Measurements from ENCODE around the gene YTHDF1.

The YTHDF1 gene

GRCh38 chr20:63238514-63239125, 22.7 kb upstream of the YTHDF1 start:
- Histone ChIP-seq H2AFZ (ENCODE audit: low read length) (no peak overlapping the region), H3K4me1 (ENCODE audit: insufficient read depth, low read length, severe bottlenecking) (no peaks in the 10 kb centered on the region), H3K4me2 (ENCODE audit: low read length) (no peak overlapping the region), H3K9me3 (ENCODE audit: low read length) (no peaks in the 10 kb centered on the region), H3K79me2 (ENCODE audit: insufficient read depth, low read length) (no peaks in the 10 kb centered on the region), H3K9ac (ENCODE audit: low read length) (no peak overlapping the region), H3K36me3 (ENCODE audit: insufficient read depth, low read length) (no peaks in the 10 kb centered on the region), H3K4me3 (ENCODE audit: low read depth, low read length, poor library complexity, severe bottlenecking) (no peak overlapping the region), H3F3A (ENCODE audit: insufficient read depth, low read length) (no peaks in the 10 kb centered on the region), H3K9me2 (ENCODE audit: low read depth, low read length) (no peaks in the 10 kb centered on the region), H3K27ac (ENCODE audit: low read depth, low read length, poor library complexity, severe bottlenecking) (no peak overlapping the region), H3K27me3 (ENCODE audit: insufficient read depth, low read length) (no peaks in the 10 kb centered on the region; the same call in 1 of the 2 replicates), H4K20me1 (ENCODE audit: insufficient read depth, low read length) (no peaks in the 10 kb centered on the region)
- TF ChIP-seq CTCF (IDR thresholded peaks at IDR 0.05; ENCODE audit: low read length) (no peak), EZH2 (IDR thresholded peaks at IDR 0.05; ENCODE audit: borderline replicate concordance, low read length) (no peak)

- no peak overlapping the region for H2AFZ ChIP-seq (ENCODE audit: low read length)
- H3K27me3 ChIP-seq (ENCODE audit: insufficient read depth, low read length) = no peaks in the 10 kb centered on the region
- H3K36me3 ChIP-seq (ENCODE audit: insufficient read depth, low read length) = no peaks in the 10 kb centered on the region
- H3K9ac ChIP-seq (ENCODE audit: low read length) = no peak overlapping the region
- no peaks in the 10 kb centered on the region for H3K9me3 ChIP-seq (ENCODE audit: low read length)
- H3K4me1 ChIP-seq (ENCODE audit: insufficient read depth, low read length, severe bottlenecking) = no peaks in the 10 kb centered on the region
- TF ChIP-seq EZH2 (IDR thresholded peaks at IDR 0.05; ENCODE audit: borderline replicate concordance, low read length) (no peak), CTCF (IDR thresholded peaks at IDR 0.05; ENCODE audit: low read length) (no peak)
- no peak overlapping the region for H3K4me3 ChIP-seq (ENCODE audit: low read depth, low read length, poor library complexity, severe bottlenecking)
- H4K20me1 ChIP-seq (ENCODE audit: insufficient read depth, low read length) = no peaks in the 10 kb centered on the region
- H3F3A ChIP-seq (ENCODE audit: insufficient read depth, low read length) = no peaks in the 10 kb centered on the region
- no peak overlapping the region for H3K27ac ChIP-seq (ENCODE audit: low read depth, low read length, poor library complexity, severe bottlenecking)
- no peaks in the 10 kb centered on the region for H3K79me2 ChIP-seq (ENCODE audit: insufficient read depth, low read length)
- H3K4me2 ChIP-seq (ENCODE audit: low read length) = no peak overlapping the region
- no peaks in the 10 kb centered on the region for H3K9me2 ChIP-seq (ENCODE audit: low read depth, low read length)
Observed at GRCh38 chr20:63238031-63238430, 22.1 kb upstream of the YTHDF1 start.

GRCh38 chr20:63236116-63236837, 20.3 kb upstream of the YTHDF1 start:
- Histone ChIP-seq H2AFZ (ENCODE audit: low read length) (no peak overlapping the region), H3F3A (ENCODE audit: insufficient read depth, low read length) (no peaks in the 10 kb centered on the region), H3K4me3 (ENCODE audit: low read depth, low read length, poor library complexity, severe bottlenecking) (no peak overlapping the region), H3K27ac (ENCODE audit: low read depth, low read length, poor library complexity, severe bottlenecking) (no peak overlapping the region), H3K9me2 (ENCODE audit: low read depth, low read length) (no peaks in the 10 kb centered on the region), H4K20me1 (ENCODE audit: insufficient read depth, low read length) (no peaks in the 10 kb centered on the region), H3K36me3 (ENCODE audit: insufficient read depth, low read length) (no peaks in the 10 kb centered on the region), H3K4me2 (ENCODE audit: low read length) (no peak overlapping the region), H3K4me1 (ENCODE audit: insufficient read depth, low read length, severe bottlenecking) (no peaks in the 10 kb centered on the region), H3K9ac (ENCODE audit: low read length) (no peak overlapping the region), H3K79me2 (ENCODE audit: insufficient read depth, low read length) (no peaks in the 10 kb centered on the region), H3K27me3 (ENCODE audit: insufficient read depth, low read length) (no peaks in the 10 kb centered on the region), H3K9me3 (ENCODE audit: low read length) (no peaks in the 10 kb centered on the region)
- TF ChIP-seq EZH2 (IDR thresholded peaks at IDR 0.05; ENCODE audit: borderline replicate concordance, low read length) (no peak), CTCF (IDR thresholded peaks at IDR 0.05; ENCODE audit: low read length) (no peak)
